Mesothelial cell of epicardium (in vitro differentiated cells): Measurements from ENCODE around the gene CELF2. TPM values are rescaled to one million over a fixed set of nuclear protein-coding genes. Genes with fewer than 3 reads are reported as not detected.

ENCODE experiments used
- DNase-seq, 2 experiments: peaks; one replicate each; pipeline ENCODE4 v3.0.0; 2021; ENCODE audit warnings: low spot score in 2 of 2; ENCODE audit not compliant: unreplicated experiment in 2 of 2
- H3K27ac Mint-ChIP-seq: 2 replicates; pipeline ENCODE4 v1.8.0; 2021; ENCODE audit warnings: mixed read lengths
- H3K27me3 Mint-ChIP-seq: 2 replicates; pipeline ENCODE4 v1.8.0; 2021; ENCODE audit warnings: low read depth, mixed read lengths
- H3K36me3 Mint-ChIP-seq: 2 replicates; pipeline ENCODE4 v1.8.0; 2021; ENCODE audit warnings: mixed read lengths
- H3K4me1 Mint-ChIP-seq: 2 replicates; pipeline ENCODE4 v1.8.0; 2021; ENCODE audit warnings: mixed read lengths
- H3K4me3 Mint-ChIP-seq: 2 replicates; pipeline ENCODE4 v1.8.0; 2021; ENCODE audit warnings: mild to moderate bottlenecking, moderate library complexity, mixed read lengths
- H3K9me3 Mint-ChIP-seq: 2 replicates; pipeline ENCODE4 v1.8.0; 2021; ENCODE audit warnings: mixed read lengths
- total RNA-seq: library from RNA; stranded (reverse); gene quantifications from 3 replicates; pipeline ENCODE4 v1.2.1, GENCODE V29; 2021
- TF ChIP-seq, protein P1 (sequence below): fragments of 200-600 bp; sonication (generic); IDR thresholded peaks from one replicate; pipeline ENCODE4 v1.5.0; 2021; ENCODE audit warnings: antibody characterized with exemption; ENCODE audit not compliant: unreplicated experiment

Gene CELF2
- total RNA-seq, 1 donor from 2014 or later, result 24.0 TPM

DNA sequence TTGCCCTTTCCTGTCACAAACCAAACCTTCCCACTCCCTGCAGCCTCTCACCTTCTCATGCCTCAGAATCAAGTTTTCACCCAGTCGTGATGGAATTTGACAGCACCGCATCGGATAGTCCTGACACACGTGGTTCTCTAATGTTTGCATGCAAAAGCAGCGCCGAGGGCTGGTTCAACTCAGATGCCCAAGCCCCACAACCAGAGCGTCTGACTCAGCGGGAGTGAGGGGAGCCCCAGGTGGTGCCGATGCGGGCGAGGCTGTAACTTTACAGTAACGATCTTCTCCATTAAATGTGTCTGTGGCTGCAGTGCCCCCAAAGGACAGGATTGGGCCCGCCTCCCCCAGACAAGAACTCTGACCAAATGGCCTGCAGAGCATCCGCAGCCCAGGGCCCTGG, 284.5 kb downstream of the CELF2 start:
- H3K4me3 Mint-ChIP-seq, result no peak overlapping the region
- peaks cover 20% of the 10 kb centered on the region for H3K9me3 Mint-ChIP-seq
- H3K4me1 Mint-ChIP-seq, result no peaks in the 10 kb centered on the region
- H3K36me3 Mint-ChIP-seq, result peaks cover 4% of the 10 kb centered on the region
- H3K27me3 Mint-ChIP-seq, result no peaks in the 10 kb centered on the region
- DNase-seq, result no peak
- TF ChIP-seq, protein P1, sequence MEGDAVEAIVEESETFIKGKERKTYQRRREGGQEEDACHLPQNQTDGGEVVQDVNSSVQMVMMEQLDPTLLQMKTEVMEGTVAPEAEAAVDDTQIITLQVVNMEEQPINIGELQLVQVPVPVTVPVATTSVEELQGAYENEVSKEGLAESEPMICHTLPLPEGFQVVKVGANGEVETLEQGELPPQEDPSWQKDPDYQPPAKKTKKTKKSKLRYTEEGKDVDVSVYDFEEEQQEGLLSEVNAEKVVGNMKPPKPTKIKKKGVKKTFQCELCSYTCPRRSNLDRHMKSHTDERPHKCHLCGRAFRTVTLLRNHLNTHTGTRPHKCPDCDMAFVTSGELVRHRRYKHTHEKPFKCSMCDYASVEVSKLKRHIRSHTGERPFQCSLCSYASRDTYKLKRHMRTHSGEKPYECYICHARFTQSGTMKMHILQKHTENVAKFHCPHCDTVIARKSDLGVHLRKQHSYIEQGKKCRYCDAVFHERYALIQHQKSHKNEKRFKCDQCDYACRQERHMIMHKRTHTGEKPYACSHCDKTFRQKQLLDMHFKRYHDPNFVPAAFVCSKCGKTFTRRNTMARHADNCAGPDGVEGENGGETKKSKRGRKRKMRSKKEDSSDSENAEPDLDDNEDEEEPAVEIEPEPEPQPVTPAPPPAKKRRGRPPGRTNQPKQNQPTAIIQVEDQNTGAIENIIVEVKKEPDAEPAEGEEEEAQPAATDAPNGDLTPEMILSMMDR, result no peak
- no peak overlapping the region for H3K27ac Mint-ChIP-seq

DNA sequence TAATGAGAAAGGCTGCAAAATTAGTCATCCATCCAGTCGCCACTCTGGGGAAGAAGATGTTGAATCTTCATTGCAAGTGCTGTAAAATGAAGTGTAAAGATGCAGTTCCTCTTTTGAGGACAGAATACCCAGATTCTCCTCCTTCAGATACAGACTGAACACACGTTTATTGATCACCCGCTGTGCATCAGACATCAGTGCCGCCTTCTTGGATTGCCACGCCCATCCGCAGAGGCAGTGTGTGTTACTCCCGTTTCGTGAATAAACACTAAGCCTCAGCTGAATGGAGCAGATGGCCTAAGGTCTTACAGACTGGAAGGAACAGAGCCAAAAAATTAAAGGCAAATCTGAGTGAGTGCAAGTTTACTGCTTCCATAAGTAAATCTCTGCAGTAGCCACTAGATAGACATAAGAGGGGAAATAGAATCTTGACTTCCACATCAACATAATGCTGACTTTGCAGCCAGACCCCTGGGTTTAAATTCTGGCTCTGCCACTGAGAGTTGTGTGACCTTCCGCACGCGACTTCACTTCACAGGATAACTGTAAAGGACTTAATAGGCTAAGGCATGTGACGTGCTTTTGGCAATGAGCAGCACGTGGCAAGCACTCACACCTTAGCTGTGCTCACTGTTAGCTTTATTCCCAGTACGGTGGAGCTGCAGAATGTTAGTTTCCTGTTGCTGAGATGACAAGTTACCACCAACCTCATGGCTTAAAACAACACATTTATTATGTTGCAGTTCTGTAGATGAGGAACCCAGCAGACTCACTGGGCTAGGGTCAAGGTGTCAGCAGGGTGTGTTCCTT, 285.9 kb downstream of the CELF2 start:
- Mint-ChIP-seq H3K27me3 (no peaks in the 10 kb centered on the region), H3K9me3 (peaks cover 33% of the 10 kb centered on the region), H3K36me3 (peaks cover 13% of the 10 kb centered on the region), H3K27ac (no peak overlapping the region), H3K4me1 (no peaks in the 10 kb centered on the region), H3K4me3 (no peak overlapping the region)
- TF ChIP-seq, protein P1, result no peak
- no peak for DNase-seq

DNA sequence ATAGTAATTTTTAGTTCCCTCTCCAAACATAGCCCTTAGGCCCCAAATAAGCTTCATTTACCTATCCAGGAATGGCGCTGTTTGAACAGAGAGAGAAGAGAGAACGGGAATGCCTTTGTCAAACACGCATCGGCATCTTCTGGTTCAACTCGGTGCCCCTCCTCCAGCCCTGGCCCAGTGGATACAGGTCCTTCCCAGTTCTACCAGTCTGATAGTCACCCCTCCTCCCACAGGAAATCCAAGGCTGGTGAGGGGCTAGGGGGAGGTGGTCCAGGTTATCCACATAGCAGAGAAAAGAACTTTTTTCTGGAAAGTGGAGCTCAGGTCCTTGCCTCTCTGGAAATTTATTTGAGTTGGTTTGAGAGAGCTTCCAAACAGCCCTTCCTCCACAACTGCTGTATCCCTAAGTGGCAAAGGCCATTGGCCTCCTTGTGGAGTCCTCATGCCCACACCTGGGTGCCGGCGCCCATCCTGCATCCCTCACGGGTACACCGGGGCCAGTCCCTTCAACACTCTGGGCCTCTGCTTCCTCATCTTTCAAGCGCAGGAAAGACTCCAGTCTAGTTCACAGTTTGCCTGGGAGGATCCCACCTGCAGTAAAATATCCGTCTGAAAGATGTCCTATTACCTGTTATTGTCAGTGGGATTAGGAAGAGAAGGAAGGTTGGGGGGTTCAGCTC, 287.4 kb downstream of the CELF2 start:
- TF ChIP-seq, protein P1, result no peak
- no peak overlapping the region for H3K27ac Mint-ChIP-seq
- H3K4me1 Mint-ChIP-seq, result no peaks in the 10 kb centered on the region
- DNase-seq, result no peak
- H3K4me3 Mint-ChIP-seq, result no peak overlapping the region
- peaks cover 45% of the 10 kb centered on the region for H3K9me3 Mint-ChIP-seq
- no peaks in the 10 kb centered on the region for H3K27me3 Mint-ChIP-seq
- H3K36me3 Mint-ChIP-seq, result peaks cover 21% of the 10 kb centered on the region

DNA sequence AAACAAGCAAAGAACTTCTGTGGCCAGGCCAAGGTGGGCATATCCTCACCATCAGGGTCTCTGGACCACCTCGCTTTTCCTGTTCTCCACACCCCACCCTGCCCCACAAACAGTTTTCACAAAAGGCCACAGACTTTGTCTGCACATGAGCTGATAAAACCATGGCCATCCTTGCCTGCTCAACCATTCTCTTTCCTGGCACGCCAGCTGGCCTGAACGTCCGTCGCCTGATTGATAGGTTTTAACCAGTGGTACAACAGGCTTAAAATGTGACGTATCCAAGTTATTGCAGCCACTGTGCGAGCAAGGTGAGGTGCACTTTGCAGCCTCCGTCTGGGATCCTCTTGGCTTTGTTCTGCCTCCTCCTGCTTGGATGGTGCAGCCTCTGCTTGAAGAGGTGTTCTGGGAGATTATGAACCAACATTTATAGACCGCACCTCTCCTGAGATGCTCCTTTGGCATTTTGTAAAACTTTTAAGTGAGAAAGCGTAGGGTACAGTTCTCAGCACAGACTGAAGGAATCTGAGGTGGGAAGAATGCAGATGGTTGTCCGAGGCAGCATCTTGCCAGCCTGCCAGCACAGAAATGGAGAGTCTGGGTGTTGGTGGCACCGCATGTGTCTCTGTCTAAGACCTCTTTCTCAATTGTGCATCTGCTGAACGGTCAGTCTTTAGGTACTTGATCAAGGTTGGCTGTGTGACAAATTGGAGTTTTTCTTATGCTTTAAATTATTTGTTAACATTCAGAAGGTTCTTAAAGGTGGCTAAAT, 288.3 kb downstream of the CELF2 start:
- H3K4me1 Mint-ChIP-seq, result no peaks in the 10 kb centered on the region

DNA sequence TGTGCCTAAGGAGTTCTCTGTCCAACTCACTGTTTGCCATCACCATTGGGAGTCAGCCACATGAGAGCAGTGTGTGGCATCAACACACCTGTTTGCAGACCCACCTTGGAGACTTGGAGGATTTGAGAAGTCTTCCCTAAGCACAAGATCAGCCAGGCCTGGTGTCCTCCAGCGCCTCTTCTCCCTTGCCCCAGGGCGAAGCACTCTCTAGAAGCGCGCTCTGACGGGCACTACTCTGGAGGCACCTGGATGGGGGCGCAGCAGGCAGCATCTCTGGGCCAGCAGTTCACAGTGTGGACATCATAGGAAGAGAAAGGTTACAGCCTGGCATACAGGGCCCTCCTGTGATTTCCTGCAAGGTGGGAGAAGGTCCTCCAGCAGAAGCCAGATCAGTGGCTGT, 289.3 kb downstream of the CELF2 start:
- peaks cover 30% of the 10 kb centered on the region for H3K36me3 Mint-ChIP-seq
- DNase-seq, result no peak
- H3K27me3 Mint-ChIP-seq, result no peaks in the 10 kb centered on the region
- peaks cover 62% of the 10 kb centered on the region for H3K9me3 Mint-ChIP-seq
- H3K4me1 Mint-ChIP-seq, result no peaks in the 10 kb centered on the region
- TF ChIP-seq, protein P1, result no peak
- H3K27ac Mint-ChIP-seq, result no peak overlapping the region
- no peak overlapping the region for H3K4me3 Mint-ChIP-seq

More for the DNA sequence above, 288.3 kb downstream of the CELF2 start:
- no peaks in the 10 kb centered on the region for H3K27me3 Mint-ChIP-seq
- TF ChIP-seq, protein P1, result no peak
- H3K9me3 Mint-ChIP-seq, result peaks cover 52% of the 10 kb centered on the region
- H3K27ac Mint-ChIP-seq, result no peak overlapping the region
- no peak for DNase-seq
- peaks cover 21% of the 10 kb centered on the region for H3K36me3 Mint-ChIP-seq
- no peak overlapping the region for H3K4me3 Mint-ChIP-seq
